Measurements from ENCODE around the gene TOB1.
"Not testable (repeated sequence)": the region's sequence is repeated elsewhere in the genome, so short reads cannot be mapped to it uniquely, and the experiment has no call there.

Gene TOB1

DNA sequence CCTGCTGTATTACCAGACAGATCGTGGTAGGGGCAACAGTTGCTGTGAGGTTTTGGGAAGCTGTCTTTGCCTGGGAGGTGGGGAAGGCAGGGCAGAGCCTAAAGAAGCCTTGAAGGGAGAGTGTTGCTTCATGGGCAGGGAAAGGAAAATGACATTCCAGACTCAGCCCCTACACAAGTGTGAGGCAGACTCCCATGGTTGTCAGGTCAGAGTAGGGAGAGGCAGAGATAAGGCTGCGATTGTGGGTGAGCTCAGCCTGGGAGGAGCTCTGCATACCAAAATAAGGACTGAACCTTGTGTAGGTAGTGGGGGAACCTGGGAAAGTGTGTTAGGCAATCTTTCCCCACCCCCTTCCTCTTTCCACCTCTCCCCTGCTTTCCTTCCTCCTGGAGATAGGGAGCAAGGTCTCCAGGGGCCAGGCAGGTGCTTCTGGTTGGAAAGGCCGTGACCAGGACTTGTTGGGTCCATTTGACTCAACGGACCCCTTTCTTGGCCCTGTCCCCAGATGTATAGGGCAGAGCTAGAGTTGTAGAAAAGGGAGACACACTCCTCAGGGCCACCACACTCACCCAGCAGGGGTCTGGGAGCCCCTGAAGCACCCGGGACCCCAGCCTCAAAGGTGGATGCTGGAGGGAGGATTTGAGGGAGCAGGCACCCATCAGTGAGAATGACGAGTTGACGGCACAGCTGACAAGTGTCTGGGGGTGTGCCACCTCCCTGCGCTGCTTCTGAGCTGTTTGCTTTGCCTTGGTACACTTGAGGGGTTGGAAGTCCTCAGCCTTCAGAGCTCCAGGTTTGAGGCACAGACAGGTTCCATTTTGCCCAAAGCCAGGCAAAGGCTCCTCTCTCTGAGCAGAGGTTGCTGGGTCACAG lies 18.5 kb upstream of the TOB1 start:
- no peaks in the 10 kb centered on the region for H3K27me3 Mint-ChIP-seq
- H3K4me1 Mint-ChIP-seq: peaks cover 42% of the 10 kb centered on the region
- H3K36me3 Mint-ChIP-seq: no peaks in the 10 kb centered on the region
- no peaks in the 10 kb centered on the region for H3K9me3 Mint-ChIP-seq
- no peak overlapping the region for H3K4me3 Mint-ChIP-seq
- H3K27ac Mint-ChIP-seq: no peak overlapping the region

DNA sequence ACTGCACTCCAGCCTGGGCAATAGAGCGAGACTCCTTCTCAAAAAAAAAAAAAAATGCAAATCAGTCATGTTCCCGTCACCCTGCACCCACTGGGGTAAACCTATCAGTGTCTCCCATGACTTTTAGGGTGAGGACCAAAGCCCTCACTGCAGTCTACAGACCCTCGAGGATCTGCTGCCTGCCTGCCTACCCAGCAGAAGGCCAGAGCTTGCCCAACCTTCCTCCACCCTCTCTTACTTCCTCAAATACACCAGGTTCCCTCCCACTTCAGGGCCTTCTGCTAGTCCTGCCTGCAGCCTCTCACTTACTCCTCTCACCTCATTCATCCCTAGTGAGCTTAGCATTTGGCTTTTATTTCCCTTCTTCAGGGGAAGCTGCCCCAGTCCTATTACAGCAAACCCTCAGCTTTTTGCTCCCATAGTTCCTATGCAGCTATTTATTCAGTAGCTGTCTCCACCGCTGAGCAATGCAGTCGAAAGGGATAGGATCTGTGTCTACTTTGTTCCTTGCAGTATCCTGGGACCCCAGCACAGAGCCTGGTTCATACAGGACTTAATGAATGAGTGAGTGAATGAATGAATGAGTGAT lies 17.8 kb upstream of the TOB1 start:
- H3K4me1 Mint-ChIP-seq: peaks cover 37% of the 10 kb centered on the region
- H3K9me3 Mint-ChIP-seq: no peaks in the 10 kb centered on the region
- H3K36me3 Mint-ChIP-seq: no peaks in the 10 kb centered on the region
- H3K27me3 Mint-ChIP-seq: no peaks in the 10 kb centered on the region
- H3K27ac Mint-ChIP-seq: no peak overlapping the region
- no peak overlapping the region for H3K4me3 Mint-ChIP-seq

DNA sequence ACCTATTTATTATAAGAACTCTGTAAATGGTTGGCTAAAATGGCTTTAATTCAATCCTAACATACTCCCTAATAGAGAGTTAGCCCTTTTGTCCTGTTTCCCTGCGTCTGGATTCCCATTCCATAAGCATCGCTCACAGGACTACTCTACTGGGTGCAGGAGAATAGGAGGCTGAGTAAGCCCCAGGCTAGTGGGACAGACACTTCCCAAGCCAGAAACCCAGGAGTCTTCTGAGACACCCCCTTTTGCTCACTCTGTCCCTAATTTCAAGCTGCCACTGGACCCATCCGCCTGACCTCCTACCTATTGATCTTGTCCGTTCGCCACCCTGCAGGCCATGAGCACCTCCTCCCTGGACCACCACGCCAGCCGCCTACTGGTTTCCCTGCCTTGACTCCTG lies 16.7 kb upstream of the TOB1 start:
- Mint-ChIP-seq H3K27me3 (no peaks in the 10 kb centered on the region), H3K4me1 (peaks cover 34% of the 10 kb centered on the region), H3K4me3 (no peak overlapping the region), H3K36me3 (no peaks in the 10 kb centered on the region), H3K9me3 (no peaks in the 10 kb centered on the region), H3K27ac (no peak overlapping the region)

DNA sequence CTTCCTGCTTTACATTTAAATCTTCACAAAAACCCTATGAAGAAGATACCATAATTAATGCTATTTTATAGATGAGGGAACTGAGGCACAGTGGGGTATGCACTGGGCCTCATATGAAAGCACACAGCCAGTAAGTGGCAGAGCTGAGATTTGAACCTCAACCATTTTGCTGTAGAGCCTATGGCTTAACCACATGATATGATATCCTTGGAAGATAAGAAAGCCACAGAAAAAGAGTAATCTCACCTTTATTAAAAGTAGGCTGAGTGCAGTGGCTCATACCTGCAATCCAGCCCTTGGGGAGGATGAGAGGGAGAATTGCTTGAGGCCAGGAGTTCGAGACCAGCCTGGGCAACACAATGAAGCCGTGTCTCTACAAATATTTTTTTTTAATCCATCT lies 15.0 kb upstream of the TOB1 start:
- Mint-ChIP-seq H3K27me3 (no peaks in the 10 kb centered on the region), H3K27ac (no peak overlapping the region), H3K9me3 (no peaks in the 10 kb centered on the region), H3K4me3 (no peak overlapping the region), H3K36me3 (no peaks in the 10 kb centered on the region), H3K4me1 (peaks cover 18% of the 10 kb centered on the region)

DNA sequence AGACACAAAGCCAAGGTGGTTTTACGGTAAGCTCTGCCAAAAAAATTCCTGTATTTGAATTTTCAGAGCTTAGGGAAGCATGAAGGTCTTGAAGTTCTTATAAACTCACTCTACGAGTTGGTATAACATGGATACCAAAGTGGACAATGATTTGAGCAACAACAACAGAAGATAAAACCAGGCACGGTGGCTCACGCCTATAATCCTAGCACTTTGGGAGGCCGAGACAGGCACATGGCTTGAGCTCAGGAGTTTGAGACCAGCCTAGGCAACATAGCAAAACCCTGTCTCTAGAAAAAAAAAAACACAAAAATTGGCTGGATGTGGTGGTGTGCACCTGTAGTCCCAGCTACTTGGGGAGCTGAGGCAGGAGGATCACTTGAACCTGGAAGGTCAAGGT lies 12.9 kb upstream of the TOB1 start:
- Mint-ChIP-seq H3K9me3 (no peaks in the 10 kb centered on the region), H3K27ac (no peak overlapping the region), H3K4me1 (peaks cover 12% of the 10 kb centered on the region), H3K36me3 (no peaks in the 10 kb centered on the region), H3K27me3 (no peaks in the 10 kb centered on the region), H3K4me3 (no peak overlapping the region)

DNA sequence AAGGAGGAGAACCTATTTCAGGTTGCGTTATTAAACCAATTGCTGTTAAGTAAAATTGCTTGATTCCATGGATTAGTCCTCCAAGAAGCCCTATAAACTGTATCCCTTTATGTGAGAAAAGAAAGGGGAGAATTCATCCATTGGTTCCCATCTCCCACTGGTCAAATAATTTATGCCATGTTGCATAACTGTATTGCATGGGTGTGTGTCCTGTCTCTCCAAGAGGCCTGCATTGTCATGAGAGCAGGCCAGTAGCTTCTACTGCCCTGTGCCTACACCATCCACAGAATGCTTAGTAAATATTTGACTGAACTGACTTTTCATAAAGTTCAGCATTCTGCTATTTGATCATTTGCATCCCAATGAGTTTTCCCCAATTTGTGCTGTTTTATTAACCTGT lies 11.7 kb upstream of the TOB1 start:
- Mint-ChIP-seq H3K36me3 (no peaks in the 10 kb centered on the region), H3K27me3 (no peaks in the 10 kb centered on the region), H3K9me3 (no peaks in the 10 kb centered on the region), H3K27ac (no peak overlapping the region), H3K4me1 (peaks cover 19% of the 10 kb centered on the region), H3K4me3 (no peak overlapping the region)

DNA sequence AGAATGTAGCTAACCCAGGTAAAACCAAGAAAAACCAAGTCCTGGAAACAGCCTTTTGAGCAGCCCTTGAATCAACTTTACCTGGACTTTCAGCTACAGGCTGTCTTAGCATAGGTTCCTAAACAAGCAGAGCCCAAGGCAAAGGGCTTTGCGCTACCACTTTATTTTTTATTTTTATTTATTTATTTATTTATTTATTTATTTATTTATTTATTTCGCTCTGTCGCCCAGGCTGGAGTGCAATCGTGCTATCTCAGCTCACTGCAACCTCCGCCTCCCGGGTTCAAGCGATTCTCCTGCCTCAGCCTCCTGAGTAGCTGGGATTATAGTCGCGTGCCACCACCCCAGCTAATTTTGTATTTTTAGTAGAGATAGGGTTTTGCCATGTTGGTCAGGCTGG lies 10.9 kb upstream of the TOB1 start:
- not testable (repeated sequence) for H3K4me3 Mint-ChIP-seq, H3K36me3 Mint-ChIP-seq, H3K27ac Mint-ChIP-seq, H3K27me3 Mint-ChIP-seq, H3K9me3 Mint-ChIP-seq
- peaks cover 25% of the 10 kb centered on the region for H3K4me1 Mint-ChIP-seq

DNA sequence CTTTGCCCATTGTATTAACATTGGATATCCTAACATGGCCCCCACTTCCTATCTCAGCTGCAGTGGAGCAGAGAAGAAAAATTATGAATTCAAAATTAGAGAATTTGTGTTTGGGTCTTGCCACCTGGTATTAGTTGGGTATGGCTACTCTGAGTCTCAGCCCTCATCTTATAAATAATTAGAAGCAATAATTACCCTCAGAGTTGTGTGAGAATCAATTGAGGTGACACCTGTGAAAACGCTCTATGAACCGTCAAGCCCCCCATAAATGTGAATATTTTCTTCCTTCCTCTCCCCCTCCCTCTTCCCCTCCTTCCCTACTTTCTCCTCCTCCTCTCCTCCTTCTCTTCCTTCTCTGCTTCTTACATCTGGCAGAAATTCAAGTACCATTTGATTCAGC lies 8.9 kb upstream of the TOB1 start:
- Mint-ChIP-seq H3K36me3 (no peaks in the 10 kb centered on the region), H3K4me1 (peaks cover 28% of the 10 kb centered on the region), H3K27ac (no peak overlapping the region), H3K27me3 (no peaks in the 10 kb centered on the region), H3K4me3 (no peak overlapping the region), H3K9me3 (no peaks in the 10 kb centered on the region)

DNA sequence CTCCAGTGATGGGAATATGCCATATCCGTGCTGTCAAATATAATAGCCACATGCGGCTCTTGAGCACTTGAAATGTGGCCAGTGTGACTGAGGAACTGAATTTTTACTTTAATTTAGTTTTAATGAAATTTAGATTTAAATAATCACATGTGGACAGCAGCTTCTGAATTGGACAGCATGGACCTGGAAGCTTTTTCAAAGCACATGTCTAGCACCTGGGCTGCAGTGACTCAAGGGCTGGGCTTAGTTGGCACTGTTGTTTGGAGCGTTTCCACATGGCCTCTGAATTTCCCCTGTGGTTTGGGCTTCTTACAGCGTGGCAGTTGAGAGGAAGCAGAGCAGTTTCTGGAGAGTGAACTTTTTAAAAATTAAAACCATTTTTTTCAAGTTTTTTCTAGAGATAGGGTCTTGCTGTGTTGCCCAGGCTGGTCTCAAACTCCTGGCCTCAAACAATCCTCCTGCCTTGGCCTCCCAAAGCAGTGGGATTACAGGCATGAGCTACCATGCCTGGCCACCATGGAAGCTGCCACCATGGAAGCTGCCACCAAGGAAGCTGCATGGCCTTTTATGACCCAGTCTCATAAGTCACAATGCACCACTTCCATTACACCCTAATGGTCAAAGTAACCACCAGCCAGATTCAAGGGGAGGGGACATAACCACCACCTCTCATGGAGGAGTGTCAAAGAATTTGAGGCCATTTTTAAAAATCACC lies 6.7 kb upstream of the TOB1 start:
- H3K4me3 Mint-ChIP-seq: no peak overlapping the region
- no peaks in the 10 kb centered on the region for H3K36me3 Mint-ChIP-seq
- no peaks in the 10 kb centered on the region for H3K9me3 Mint-ChIP-seq
- H3K4me1 Mint-ChIP-seq: peaks cover 45% of the 10 kb centered on the region
- H3K27me3 Mint-ChIP-seq: no peaks in the 10 kb centered on the region
- H3K27ac Mint-ChIP-seq: no peak overlapping the region

DNA sequence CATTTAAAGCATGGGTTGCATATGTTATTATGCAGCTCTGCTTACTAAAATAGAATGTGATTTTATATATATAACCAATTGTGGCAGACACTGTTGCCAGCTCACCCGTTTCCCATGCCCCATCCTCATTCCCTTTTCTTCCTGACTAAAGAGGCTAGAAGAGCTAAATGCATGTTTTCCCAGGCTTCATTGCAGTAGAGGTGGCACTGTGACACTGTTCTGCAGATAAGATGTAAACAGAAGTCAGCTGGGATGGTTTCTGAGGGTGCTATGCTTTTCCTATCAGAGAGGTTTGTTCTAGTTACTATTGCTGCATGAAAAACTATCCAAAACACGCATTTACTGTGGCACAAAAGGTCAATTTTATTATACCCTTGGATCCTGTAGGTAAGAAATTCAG lies 5.7 kb upstream of the TOB1 start:
- H3K27me3 Mint-ChIP-seq: no peaks in the 10 kb centered on the region
- no peaks in the 10 kb centered on the region for H3K36me3 Mint-ChIP-seq
- H3K9me3 Mint-ChIP-seq: no peaks in the 10 kb centered on the region
- peaks cover 53% of the 10 kb centered on the region for H3K4me1 Mint-ChIP-seq
- H3K27ac Mint-ChIP-seq: peak overlapping the region; percentile 76
- peak overlapping the region; percentile 71 for H3K4me3 Mint-ChIP-seq

DNA sequence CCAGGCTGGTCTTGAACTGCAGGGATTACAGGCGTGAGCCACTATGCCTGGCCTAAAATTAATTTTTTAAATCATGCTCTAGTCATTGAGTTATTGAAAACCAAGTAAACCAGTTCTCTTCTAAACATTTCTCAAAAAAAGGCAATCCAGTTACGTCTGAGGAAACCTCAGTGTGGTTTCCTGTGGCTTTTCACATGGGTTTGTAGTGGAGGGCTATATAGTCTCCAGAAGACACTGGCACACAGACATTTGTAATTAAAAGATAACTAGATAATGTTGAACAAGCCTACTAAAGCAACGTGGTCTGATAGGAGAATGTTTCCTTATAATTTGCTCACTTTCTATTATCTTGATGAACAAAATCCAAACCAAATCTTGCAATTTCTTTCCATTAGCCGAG lies 5.2 kb upstream of the TOB1 start:
- Mint-ChIP-seq H3K4me3 (peak overlapping the region; percentile 71), H3K27ac (peak overlapping the region; percentile 1)

DNA sequence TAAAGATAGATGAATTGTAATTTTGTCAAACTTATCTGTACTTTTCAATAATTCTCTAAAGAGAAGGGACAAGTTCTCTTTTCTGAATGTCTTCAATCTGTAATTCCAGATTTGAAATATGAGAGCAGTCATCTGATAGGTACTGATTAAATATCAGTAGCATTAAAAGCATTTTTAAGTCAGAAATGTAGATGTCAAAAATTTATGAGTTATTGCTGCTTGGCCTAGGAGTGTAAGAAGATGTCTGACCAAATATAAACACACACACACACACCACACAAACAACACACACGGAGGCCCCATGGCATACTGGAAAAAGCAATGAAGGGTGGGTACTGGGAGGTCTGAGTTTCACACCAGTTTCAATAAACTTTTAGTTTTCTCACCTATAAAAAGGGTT lies 2.4 kb upstream of the TOB1 start:
- Mint-ChIP-seq H3K27me3 (no peaks in the 10 kb centered on the region), H3K36me3 (no peaks in the 10 kb centered on the region), H3K27ac (peak overlapping the region; percentile 5), H3K4me3 (peak overlapping the region; percentile 99), H3K4me1 (peaks cover 59% of the 10 kb centered on the region), H3K9me3 (no peaks in the 10 kb centered on the region)

More for the DNA sequence above, 5.2 kb upstream of the TOB1 start:
- Mint-ChIP-seq H3K9me3 (no peaks in the 10 kb centered on the region), H3K36me3 (no peaks in the 10 kb centered on the region), H3K27me3 (no peaks in the 10 kb centered on the region), H3K4me1 (peaks cover 53% of the 10 kb centered on the region)

DNA sequence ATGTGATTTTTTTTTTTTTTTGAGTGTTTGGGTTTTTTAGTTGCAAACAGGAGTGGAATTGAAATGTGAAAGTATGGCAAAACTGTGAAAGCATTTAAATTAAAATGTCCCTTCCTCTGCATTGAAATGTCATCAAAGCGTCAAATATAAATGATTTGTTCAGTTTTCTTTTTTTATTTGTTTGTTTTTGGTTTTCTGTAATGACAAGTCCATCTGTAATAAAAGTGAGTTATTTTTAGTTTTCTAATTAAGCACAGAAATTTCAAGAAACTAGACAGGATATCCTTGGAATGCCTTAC lies 1.9 kb upstream of the TOB1 start:
- Mint-ChIP-seq H3K4me1 (peaks cover 59% of the 10 kb centered on the region), H3K27ac (peak overlapping the region; percentile 98), H3K36me3 (no peaks in the 10 kb centered on the region), H3K27me3 (no peaks in the 10 kb centered on the region), H3K9me3 (no peaks in the 10 kb centered on the region), H3K4me3 (peak overlapping the region; percentile 99)

DNA sequence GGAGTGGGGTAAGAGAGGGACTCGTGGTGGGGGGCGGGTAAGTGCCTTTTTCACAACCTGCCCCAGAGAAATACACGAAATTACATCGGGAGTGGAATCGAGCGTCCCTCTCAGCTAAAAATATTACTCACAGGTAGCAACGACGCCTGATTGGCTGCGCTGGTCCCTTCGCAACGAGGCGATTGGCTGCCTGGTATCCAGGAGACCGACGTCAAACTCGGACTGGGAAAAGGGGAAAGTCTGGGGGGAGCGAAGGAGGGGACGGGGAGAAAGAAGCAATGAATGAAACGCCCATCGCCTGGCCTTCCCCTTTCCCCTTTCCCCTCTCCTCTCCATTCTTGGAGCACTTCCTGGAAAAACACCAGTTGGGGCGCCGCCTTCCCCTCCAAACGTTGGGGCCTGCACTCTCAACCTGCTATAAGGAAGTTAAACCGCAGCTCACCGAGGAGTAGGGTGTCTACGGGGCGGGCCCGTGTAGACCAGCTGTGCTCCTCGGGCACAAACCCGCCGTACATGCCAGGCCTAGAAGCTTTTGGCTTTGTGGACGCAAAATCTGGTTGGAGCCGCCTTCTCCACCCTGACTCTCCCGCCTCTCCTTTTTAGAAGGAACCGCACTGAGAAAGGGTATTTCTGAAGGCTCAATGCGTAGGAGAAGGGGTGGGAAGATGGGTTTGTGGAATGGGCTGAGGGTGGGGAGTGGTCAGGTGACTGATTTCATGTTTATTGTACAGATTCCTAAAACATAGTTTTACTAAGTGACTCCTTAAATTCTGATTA lies 1.4 kb upstream of the TOB1 start:
- H3K4me1 Mint-ChIP-seq: peaks cover 59% of the 10 kb centered on the region
- H3K4me3 Mint-ChIP-seq: peak overlapping the region; percentile 99
- no peaks in the 10 kb centered on the region for H3K9me3 Mint-ChIP-seq
- H3K36me3 Mint-ChIP-seq: no peaks in the 10 kb centered on the region
- H3K27ac Mint-ChIP-seq: peak overlapping the region; percentile 98
- no peaks in the 10 kb centered on the region for H3K27me3 Mint-ChIP-seq

DNA sequence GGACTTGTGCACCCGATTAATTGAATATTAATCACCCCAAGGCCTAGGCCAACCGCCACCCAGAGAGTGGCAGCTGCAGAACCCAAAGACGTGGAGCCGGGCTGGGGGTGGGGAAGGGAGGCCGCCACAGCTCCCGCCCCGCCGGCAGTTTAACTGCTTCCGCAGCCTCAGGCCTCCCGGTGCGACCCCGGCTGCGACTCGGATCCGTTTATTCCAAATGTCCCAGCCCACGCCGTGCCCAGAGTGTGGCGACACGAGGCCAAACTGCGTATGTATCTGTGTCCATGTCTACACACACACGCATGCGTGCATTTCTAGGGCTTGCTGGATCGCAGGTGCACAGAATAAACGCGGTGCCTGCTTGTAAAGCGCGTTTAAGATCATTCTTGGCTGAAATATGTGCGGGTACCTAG lies 802 bp upstream of the TOB1 start:
- peak overlapping the region; percentile 99 for H3K4me3 Mint-ChIP-seq
- peak overlapping the region; percentile 98 for H3K27ac Mint-ChIP-seq
- peaks cover 57% of the 10 kb centered on the region for H3K4me1 Mint-ChIP-seq
- no peaks in the 10 kb centered on the region for H3K27me3 Mint-ChIP-seq
- H3K9me3 Mint-ChIP-seq: no peaks in the 10 kb centered on the region
- peaks cover under 1% of the 10 kb centered on the region for H3K36me3 Mint-ChIP-seq

DNA sequence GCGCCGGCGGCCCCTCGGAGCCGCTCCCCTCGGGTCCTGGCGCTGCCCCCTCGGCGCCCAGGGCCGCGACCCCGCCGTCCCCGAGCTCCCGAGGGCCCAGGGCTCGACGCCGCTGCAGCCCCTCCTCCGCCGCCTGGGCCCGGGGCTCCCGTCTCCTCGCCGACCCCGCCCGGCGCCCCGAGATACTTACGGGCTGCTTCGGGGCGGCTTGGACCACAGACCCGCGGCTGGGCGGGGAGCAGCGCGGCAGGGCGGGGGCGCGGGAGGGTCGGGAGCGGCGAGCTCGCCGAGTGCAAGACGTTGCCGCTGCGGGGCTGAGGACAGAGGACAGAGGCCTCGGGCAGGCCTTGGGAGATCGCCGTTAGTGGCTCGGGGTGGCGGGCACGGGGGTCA lies 290 bp downstream of the TOB1 start:
- H3K27ac Mint-ChIP-seq: no peak overlapping the region
- H3K27me3 Mint-ChIP-seq: no peaks in the 10 kb centered on the region
- H3K4me3 Mint-ChIP-seq: peak overlapping the region; percentile 99
- H3K4me1 Mint-ChIP-seq: peaks cover 58% of the 10 kb centered on the region
- H3K36me3 Mint-ChIP-seq: peaks cover 6% of the 10 kb centered on the region
- no peaks in the 10 kb centered on the region for H3K9me3 Mint-ChIP-seq

Data from activated naive CD4-positive, alpha-beta T cell treated with anti-CD3 and anti-CD28 coated beads, Interleukin-2, amount 50 U/mL, for 24 hours (primary cell).